Activated CD8-positive, alpha-beta T cell treated with anti-CD3 and anti-CD28 coated beads for 36 hours (primary cell): ENCODE results near the gene FRS3. TPM values are rescaled to one million over a fixed set of nuclear protein-coding genes. Genes with fewer than 3 reads are reported as not detected.

Experiments
- ATAC-seq: fragments of 200-7000 bp; cut with Tn5 transposase; one replicate; pipeline ENCODE4 v1.10.0; 2021; ENCODE audit warnings: mild to moderate bottlenecking, moderate library complexity
- CTCF ChIA-PET: fragments of 350-600 bp; sonication (Branson Sonifier 250); formaldehyde crosslinking; loops from one replicate; lab custom pipeline; 2021; ENCODE audit warnings: antibody characterized with exemption; lab: Charles Lee
- POLR2A ChIA-PET: fragments of 350-600 bp; sonication (Branson Sonifier 250); formaldehyde crosslinking; loops from one replicate; lab custom pipeline; 2021; ENCODE audit warnings: antibody characterized with exemption; lab: Charles Lee
- DNase-seq: peaks from one replicate; pipeline ENCODE4 v3.0.0-alpha.2; 2020
- H3K27ac Mint-ChIP-seq: one replicate; pipeline ENCODE4 v1.8.0; 2021; ENCODE audit warnings: mild to moderate bottlenecking, mixed read lengths
- H3K27me3 Mint-ChIP-seq: one replicate; pipeline ENCODE4 v1.8.0; 2021; ENCODE audit warnings: mixed read lengths
- H3K36me3 Mint-ChIP-seq: one replicate; pipeline ENCODE4 v1.8.0; 2021; ENCODE audit warnings: low read depth, mixed read lengths
- H3K4me1 Mint-ChIP-seq: one replicate; pipeline ENCODE4 v1.8.0; 2021; ENCODE audit warnings: low read depth, mixed read lengths
- H3K4me3 Mint-ChIP-seq: one replicate; pipeline ENCODE4 v1.8.0; 2021; ENCODE audit warnings: mild to moderate bottlenecking, moderate library complexity, mixed read lengths
- H3K9me3 Mint-ChIP-seq: one replicate; pipeline ENCODE4 v1.8.0; 2021; ENCODE audit warnings: mixed read lengths
- intact Hi-C: fragments of 100-400 bp; cut with micrococcal nuclease; formaldehyde crosslinking; loops from one replicate; pipeline ENCODE4 v1.10.0; 2022
- total RNA-seq, 2 experiments: library from RNA; stranded (reverse); gene quantifications; one replicate each; pipeline ENCODE4 v1.2.3, GENCODE V29; 2021
- TF ChIP-seq, protein P1 (sequence below): fragments of 200-600 bp; IDR thresholded peaks from one replicate; pipeline ENCODE4 v1.8.0; 2022; ENCODE audit warnings: antibody characterized with exemption, mild to moderate bottlenecking

The FRS3 gene
- total RNA-seq, 2 experiments from 2014 or later: 3.2 to 4.1 TPM

GRCh38 chr6:41739041-41739440 is 40.7 kb downstream of the FRS3 start:
- no peak for DNase-seq
- intact Hi-C loops: no loop called here
- no peak overlapping the region for H3K4me3 Mint-ChIP-seq
- H3K27ac Mint-ChIP-seq: no peak overlapping the region
- CTCF ChIA-PET: no interaction called here
- H3K36me3 Mint-ChIP-seq: no peaks in the 10 kb centered on the region
- no peak for ATAC-seq
- H3K4me1 Mint-ChIP-seq: no peaks in the 10 kb centered on the region
- no peaks in the 10 kb centered on the region for H3K27me3 Mint-ChIP-seq
- TF ChIP-seq, protein P1, sequence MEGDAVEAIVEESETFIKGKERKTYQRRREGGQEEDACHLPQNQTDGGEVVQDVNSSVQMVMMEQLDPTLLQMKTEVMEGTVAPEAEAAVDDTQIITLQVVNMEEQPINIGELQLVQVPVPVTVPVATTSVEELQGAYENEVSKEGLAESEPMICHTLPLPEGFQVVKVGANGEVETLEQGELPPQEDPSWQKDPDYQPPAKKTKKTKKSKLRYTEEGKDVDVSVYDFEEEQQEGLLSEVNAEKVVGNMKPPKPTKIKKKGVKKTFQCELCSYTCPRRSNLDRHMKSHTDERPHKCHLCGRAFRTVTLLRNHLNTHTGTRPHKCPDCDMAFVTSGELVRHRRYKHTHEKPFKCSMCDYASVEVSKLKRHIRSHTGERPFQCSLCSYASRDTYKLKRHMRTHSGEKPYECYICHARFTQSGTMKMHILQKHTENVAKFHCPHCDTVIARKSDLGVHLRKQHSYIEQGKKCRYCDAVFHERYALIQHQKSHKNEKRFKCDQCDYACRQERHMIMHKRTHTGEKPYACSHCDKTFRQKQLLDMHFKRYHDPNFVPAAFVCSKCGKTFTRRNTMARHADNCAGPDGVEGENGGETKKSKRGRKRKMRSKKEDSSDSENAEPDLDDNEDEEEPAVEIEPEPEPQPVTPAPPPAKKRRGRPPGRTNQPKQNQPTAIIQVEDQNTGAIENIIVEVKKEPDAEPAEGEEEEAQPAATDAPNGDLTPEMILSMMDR: no peak
- no peaks in the 10 kb centered on the region for H3K9me3 Mint-ChIP-seq
- POLR2A ChIA-PET: no interaction called here

DNA sequence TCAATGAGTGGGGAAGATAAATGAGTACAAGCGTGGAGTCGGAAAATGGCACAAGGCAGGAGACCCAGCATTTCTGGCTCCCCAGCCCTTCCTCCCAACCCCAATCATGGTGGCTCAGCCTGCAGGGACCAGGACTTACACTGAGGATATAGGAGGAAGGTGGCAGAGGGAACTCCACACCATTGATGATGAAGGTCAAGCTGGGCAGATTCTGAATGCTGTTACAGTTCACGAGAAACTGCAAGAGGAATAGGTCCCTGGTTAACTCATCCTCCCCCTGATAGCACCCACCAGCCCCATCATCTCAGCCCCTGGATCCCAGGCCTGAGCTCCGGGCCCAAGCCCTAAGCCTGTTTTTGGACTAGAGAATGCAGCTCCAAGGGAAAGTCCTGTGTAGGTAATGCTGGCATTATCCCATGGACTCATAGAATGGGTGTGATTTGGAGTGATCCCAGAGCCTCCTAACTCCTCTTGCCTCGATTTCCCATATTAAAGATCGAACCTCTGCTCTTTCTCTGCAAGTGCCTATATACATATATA is 42.0 kb downstream of the FRS3 start:
- no peaks in the 10 kb centered on the region for H3K9me3 Mint-ChIP-seq
- peaks cover 12% of the 10 kb centered on the region for H3K4me1 Mint-ChIP-seq
- POLR2A ChIA-PET: no interaction called here
- intact Hi-C loops: no loop called here
- DNase-seq (no peak), ATAC-seq (no peak)
- H3K4me3 Mint-ChIP-seq: no peak overlapping the region
- H3K36me3 Mint-ChIP-seq: no peaks in the 10 kb centered on the region
- TF ChIP-seq, protein P1: no peak
- CTCF ChIA-PET: interaction anchor here (1.5 to 2.1 kb wide), 2 partner anchors 13 to 31 kb away, joined by 5 read pairs; no protein-coding TSS in a partner anchor
- no peaks in the 10 kb centered on the region for H3K27me3 Mint-ChIP-seq
- H3K27ac Mint-ChIP-seq: no peak overlapping the region

DNA sequence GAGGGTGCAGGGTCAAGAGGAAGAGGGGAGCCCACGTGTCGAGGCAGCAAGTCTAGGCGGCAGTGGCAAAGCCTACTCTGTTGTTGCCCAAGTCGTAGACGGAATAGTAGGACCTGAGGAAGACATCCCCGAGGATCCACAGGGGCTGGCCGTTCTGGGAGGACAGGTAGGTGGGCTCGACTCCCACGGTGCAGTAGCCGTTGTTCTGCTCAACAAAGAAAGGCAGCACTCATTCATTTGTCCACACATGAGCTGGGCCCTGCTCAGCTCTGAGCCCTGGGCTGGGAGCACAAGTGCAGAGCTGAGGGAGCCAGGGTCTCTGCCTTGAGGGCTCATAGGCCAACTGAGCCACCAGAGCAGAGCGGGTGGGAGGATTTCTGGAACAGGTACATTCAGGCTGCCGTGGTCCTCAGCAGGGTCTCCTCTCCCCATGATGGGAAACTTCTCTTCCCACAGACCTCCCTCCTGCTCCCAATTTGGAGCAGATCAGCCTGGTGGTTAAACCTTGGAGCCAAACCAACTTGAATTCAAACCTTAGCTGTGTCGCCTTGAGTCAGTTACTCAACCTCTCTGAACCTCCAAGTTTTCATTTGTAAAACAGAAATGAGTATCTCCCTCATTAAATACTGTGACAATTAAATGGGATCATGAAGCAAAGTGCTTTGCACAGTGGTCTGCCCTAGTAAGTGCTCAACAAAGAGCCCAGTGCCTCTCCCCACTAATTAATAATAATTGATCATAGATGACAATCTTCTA is 42.7 kb downstream of the FRS3 start:
- ATAC-seq (no peak), DNase-seq (no peak)
- TF ChIP-seq, protein P1: no peak
- Mint-ChIP-seq H3K27me3 (no peaks in the 10 kb centered on the region), H3K9me3 (no peaks in the 10 kb centered on the region), H3K27ac (no peak overlapping the region), H3K36me3 (no peaks in the 10 kb centered on the region), H3K4me1 (peaks cover 16% of the 10 kb centered on the region), H3K4me3 (no peak overlapping the region)
- ChIA-PET POLR2A (no interaction called here), CTCF (interaction anchor here (1.4 to 2.1 kb wide), 3 partner anchors 14 to 49 kb away, joined by 3 to 5 read pairs (median 5); no protein-coding TSS in a partner anchor)
- intact Hi-C loops: no loop called here

- H3K27me3 Mint-ChIP-seq: no peaks in the 10 kb centered on the region
- TF ChIP-seq, protein P1: no peak
- ChIA-PET CTCF (interaction anchor here (0.7 to 3.7 kb wide), 4 partner anchors 20 to 53 kb away, joined by 3 to 29 read pairs (median 3); no protein-coding TSS in a partner anchor), POLR2A (interaction anchor here (0.8 to 1.0 kb wide), 2 partner anchors 16 to 183 kb away, joined by 3 read pairs; no protein-coding TSS in a partner anchor)
- no peak overlapping the region for H3K27ac Mint-ChIP-seq
- H3K9me3 Mint-ChIP-seq: no peaks in the 10 kb centered on the region
- no peaks in the 10 kb centered on the region for H3K36me3 Mint-ChIP-seq
- ATAC-seq (no peak), DNase-seq (no peak)
- intact Hi-C loops: no loop called here
- peaks cover 20% of the 10 kb centered on the region for H3K4me1 Mint-ChIP-seq
- H3K4me3 Mint-ChIP-seq: no peak overlapping the region
Measured at GRCh38 chr6:41736186-41736733, 43.4 kb downstream of the FRS3 start.
